NCI-H524 treated with DMSO at 0.1 percent for 48 hours (cell line): ENCODE measurements around the gene RALY.
"Not testable (repeated sequence)": the region's sequence is repeated elsewhere in the genome, so short reads cannot be mapped to it uniquely, and the experiment has no call there.

Experiments
- DNase-seq: peaks from one replicate; lab custom pipeline; 2025; lab: John Stamatoyannopoulos, UW

The RALY gene

GRCh38 chr20:34015401-34016335, 22.0 kb downstream of the RALY start:
- DNase-seq, result no peak

GRCh38 chr20:34016736-34017135, 23.0 kb downstream of the RALY start:
- no peak for DNase-seq

- DNase-seq, result no peak
Measured at GRCh38 chr20:34017610-34018009, 23.9 kb downstream of the RALY start.

- no peak for DNase-seq
Measured at GRCh38 chr20:34018166-34018565, 24.5 kb downstream of the RALY start.

GRCh38 chr20:34022151-34022838, 28.6 kb downstream of the RALY start:
- no peak for DNase-seq

GRCh38 chr20:34022839-34023234, 29.1 kb downstream of the RALY start:
- DNase-seq, result no peak

- peak; percentile 37 for DNase-seq
Measured at GRCh38 chr20:34023937-34024722, 30.4 kb downstream of the RALY start.

- DNase-seq, result no peak
Measured at GRCh38 chr20:34024723-34025351, 31.1 kb downstream of the RALY start.

GRCh38 chr20:34028013-34028412, 34.3 kb downstream of the RALY start:
- DNase-seq, result not testable (repeated sequence)

- no peak for DNase-seq
Measured at GRCh38 chr20:34029415-34029814, 35.7 kb downstream of the RALY start.

- no peak for DNase-seq
Measured at GRCh38 chr20:34030456-34030855, 36.7 kb downstream of the RALY start.

GRCh38 chr20:34033903-34034302, 40.2 kb downstream of the RALY start:
- no peak for DNase-seq

- DNase-seq, result no peak
Measured at GRCh38 chr20:34037121-34037520, 43.4 kb downstream of the RALY start.

- DNase-seq, result peak; percentile 36
Measured at GRCh38 chr20:34037767-34038166, 44.1 kb downstream of the RALY start.

GRCh38 chr20:34040300-34040995, 46.7 kb downstream of the RALY start:
- DNase-seq, result peak; percentile 91

GRCh38 chr20:34041226-34041625, 47.5 kb downstream of the RALY start:
- DNase-seq, result no peak

- peak; percentile 78 for DNase-seq
Measured at GRCh38 chr20:34042262-34042661, 48.6 kb downstream of the RALY start.

- DNase-seq, result peak; percentile 4
Measured at GRCh38 chr20:34043025-34043424, 49.3 kb downstream of the RALY start.

- no peak for DNase-seq
Measured at GRCh38 chr20:34045294-34045693, 51.6 kb downstream of the RALY start.

GRCh38 chr20:34045930-34046725, 52.4 kb downstream of the RALY start:
- no peak for DNase-seq
